Colonic mucosa (tissue), 4 donors: ENCODE results near the gene GTPBP6. TPM values are rescaled to one million over a fixed set of nuclear protein-coding genes. Genes with fewer than 3 reads are reported as not detected.

Experiments
- DNase-seq: peaks from one replicate; pipeline ENCODE4 v3.0.0-alpha.2; 2020
- H3K27ac ChIP-seq: fragments of 200-600 bp; one replicate; pipeline ENCODE4 v1.8.0; 2021
- H3K27me3 ChIP-seq: fragments of 200-600 bp; one replicate; pipeline ENCODE4 v1.8.0; 2021
- H3K36me3 ChIP-seq: fragments of 200-600 bp; one replicate; pipeline ENCODE4 v1.8.0; 2021
- H3K4me1 ChIP-seq: fragments of 200-600 bp; one replicate; pipeline ENCODE4 v1.8.0; 2021; ENCODE audit warnings: mild to moderate bottlenecking
- H3K4me3 ChIP-seq: fragments of 200-600 bp; one replicate; pipeline ENCODE4 v1.8.0; 2021
- H3K9ac ChIP-seq, 2 donors: one replicate each; pipeline ENCODE4 v1.7.0; 2013; ENCODE audit warnings: control low read depth in 2 of 2, low read depth in 2 of 2, low read length in 2 of 2
- H3K9me3 ChIP-seq: fragments of 200-600 bp; one replicate; pipeline ENCODE4 v1.8.0; 2021
- intact Hi-C: fragments of 100-400 bp; cut with DNase I; formaldehyde crosslinking; loops from one replicate; pipeline ENCODE4 v1.14.1; 2022
- total RNA-seq, 2 donors: library from RNA; stranded (reverse); fragmentation: NEBNext Ultra II Directional in 1 of 2; extraction: Animal tissue kit (Norgen Biotek cat#: 25700) in 1 of 2; gene quantifications; one replicate each; pipeline ENCODE4 v1.2.1, GENCODE V29; 2021
- TF ChIP-seq, protein P1 (sequence below): fragments of 200-600 bp; IDR thresholded peaks from one replicate; pipeline ENCODE4 v1.8.0; 2022; ENCODE audit warnings: antibody characterized with exemption, mild to moderate bottlenecking
- donor health status: healthy.
- donor health status: DM: no; HTN: no; CAD: no.
- donor health status: DM: no; HTN: no; CAD: no.

Gene GTPBP6
- total RNA-seq, 2 donors from 2014 or later: 44.4 to 81.1 TPM

- H3K36me3 ChIP-seq: no peaks in the 10 kb centered on the region
- H3K9me3 ChIP-seq: no peaks in the 10 kb centered on the region
Measured at GRCh38 chrX:338836-339400, 20.3 kb upstream of the GTPBP6 start.

DNA sequence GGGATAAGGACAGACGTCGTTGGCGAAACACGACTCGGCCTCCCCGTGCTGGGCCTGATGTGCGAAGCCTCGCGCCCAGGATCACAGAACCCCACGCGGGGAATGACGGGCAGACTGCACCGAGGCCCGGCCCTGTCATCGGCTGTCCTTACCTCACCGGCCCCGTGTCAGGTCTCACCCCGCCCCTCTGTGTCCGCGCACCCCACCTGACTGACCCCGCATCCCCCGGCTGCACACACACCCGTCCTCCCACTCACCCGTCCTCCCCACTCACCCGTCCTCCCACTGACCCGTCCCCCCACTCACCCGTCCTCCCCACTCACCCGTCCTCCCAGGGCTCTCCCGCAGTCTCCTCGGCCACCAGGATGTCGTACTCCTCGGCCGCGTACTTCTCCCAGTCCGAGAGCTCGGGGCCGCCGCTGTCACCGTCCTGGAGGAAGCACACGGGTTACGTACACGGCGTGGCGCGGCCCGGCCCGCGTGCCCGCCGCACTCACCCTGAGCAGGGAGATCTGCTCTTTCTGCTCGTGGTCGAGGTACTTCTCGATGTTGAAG, 19.8 kb upstream of the GTPBP6 start:
- no peak overlapping the region for H3K4me3 ChIP-seq
- intact Hi-C loops: no loop called here
- no peaks in the 10 kb centered on the region for H3K9me3 ChIP-seq
- H3K27me3 ChIP-seq: no peaks in the 10 kb centered on the region
- no peak for DNase-seq
- H3K9ac ChIP-seq: no peak overlapping the region
- H3K36me3 ChIP-seq: no peaks in the 10 kb centered on the region
- H3K27ac ChIP-seq: no peak overlapping the region
- TF ChIP-seq, protein P1, sequence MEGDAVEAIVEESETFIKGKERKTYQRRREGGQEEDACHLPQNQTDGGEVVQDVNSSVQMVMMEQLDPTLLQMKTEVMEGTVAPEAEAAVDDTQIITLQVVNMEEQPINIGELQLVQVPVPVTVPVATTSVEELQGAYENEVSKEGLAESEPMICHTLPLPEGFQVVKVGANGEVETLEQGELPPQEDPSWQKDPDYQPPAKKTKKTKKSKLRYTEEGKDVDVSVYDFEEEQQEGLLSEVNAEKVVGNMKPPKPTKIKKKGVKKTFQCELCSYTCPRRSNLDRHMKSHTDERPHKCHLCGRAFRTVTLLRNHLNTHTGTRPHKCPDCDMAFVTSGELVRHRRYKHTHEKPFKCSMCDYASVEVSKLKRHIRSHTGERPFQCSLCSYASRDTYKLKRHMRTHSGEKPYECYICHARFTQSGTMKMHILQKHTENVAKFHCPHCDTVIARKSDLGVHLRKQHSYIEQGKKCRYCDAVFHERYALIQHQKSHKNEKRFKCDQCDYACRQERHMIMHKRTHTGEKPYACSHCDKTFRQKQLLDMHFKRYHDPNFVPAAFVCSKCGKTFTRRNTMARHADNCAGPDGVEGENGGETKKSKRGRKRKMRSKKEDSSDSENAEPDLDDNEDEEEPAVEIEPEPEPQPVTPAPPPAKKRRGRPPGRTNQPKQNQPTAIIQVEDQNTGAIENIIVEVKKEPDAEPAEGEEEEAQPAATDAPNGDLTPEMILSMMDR: no peak
- H3K4me1 ChIP-seq: no peaks in the 10 kb centered on the region

More at GRCh38 chrX:338836-339400, 20.3 kb upstream of the GTPBP6 start:
- intact Hi-C loops: no loop called here
- TF ChIP-seq, protein P1: no peak
- H3K4me3 ChIP-seq: no peak overlapping the region
- H3K4me1 ChIP-seq: no peaks in the 10 kb centered on the region
- no peaks in the 10 kb centered on the region for H3K27me3 ChIP-seq
- H3K27ac ChIP-seq: no peak overlapping the region
- no peak overlapping the region for H3K9ac ChIP-seq
- no peak for DNase-seq

GRCh38 chrX:337331-337831, 18.8 kb upstream of the GTPBP6 start:
- no peak overlapping the region for H3K27ac ChIP-seq
- H3K9ac ChIP-seq: no peak overlapping the region
- no peak overlapping the region for H3K4me3 ChIP-seq
- no peaks in the 10 kb centered on the region for H3K9me3 ChIP-seq
- intact Hi-C loops: no loop called here
- H3K4me1 ChIP-seq: no peaks in the 10 kb centered on the region
- H3K27me3 ChIP-seq: no peaks in the 10 kb centered on the region
- no peaks in the 10 kb centered on the region for H3K36me3 ChIP-seq
- TF ChIP-seq, protein P1: no peak
- no peak for DNase-seq

DNA sequence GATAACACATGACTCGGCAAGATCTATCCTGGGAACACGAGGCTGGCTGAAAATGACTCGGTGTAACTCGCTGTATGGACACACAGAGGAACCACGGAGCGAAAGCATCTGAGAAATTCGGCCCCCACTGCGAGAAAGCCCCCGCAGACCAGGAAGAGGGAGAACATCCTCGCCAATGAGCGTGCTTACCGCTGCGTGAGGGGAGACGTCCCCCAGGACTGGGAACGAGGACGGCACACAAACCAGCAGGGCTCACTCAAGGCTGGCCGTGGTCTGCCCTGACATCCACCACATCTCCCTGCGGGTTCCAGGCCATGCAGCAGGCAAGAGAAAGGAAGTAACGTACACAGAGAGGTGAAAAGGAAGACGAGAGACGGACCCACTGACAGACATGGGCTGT, 17.6 kb upstream of the GTPBP6 start:
- no peaks in the 10 kb centered on the region for H3K36me3 ChIP-seq
- no peaks in the 10 kb centered on the region for H3K4me1 ChIP-seq
- no peak for DNase-seq
- H3K9ac ChIP-seq: no peak overlapping the region
- no peaks in the 10 kb centered on the region for H3K9me3 ChIP-seq
- no peak overlapping the region for H3K4me3 ChIP-seq
- H3K27me3 ChIP-seq: peaks cover 6% of the 10 kb centered on the region
- TF ChIP-seq, protein P1: no peak
- intact Hi-C loops: no loop called here
- no peak overlapping the region for H3K27ac ChIP-seq

DNA sequence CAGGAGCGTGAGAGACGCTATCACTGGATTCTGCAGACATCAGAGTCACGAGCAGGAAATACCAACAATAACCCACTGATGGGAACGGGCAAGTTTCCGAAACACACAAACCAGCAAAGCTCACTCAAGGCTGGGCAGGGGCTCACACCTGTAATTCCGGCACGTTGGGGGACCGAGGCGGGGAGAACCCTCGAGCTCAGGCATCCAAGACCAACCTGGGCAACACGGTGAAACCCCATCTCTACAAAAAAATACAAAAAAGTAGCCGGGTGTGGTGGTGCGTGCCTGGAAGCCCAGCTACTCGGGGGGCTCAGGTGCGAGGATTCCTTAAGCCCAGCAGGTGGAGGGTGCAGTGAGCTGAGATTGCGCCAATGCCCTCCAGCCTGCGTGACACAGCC, 17.2 kb upstream of the GTPBP6 start:
- intact Hi-C loops: no loop called here
- Histone ChIP-seq H3K27ac (no peak overlapping the region), H3K9me3 (no peaks in the 10 kb centered on the region), H3K4me1 (no peaks in the 10 kb centered on the region), H3K9ac (no peak overlapping the region), H3K36me3 (no peaks in the 10 kb centered on the region), H3K4me3 (no peak overlapping the region), H3K27me3 (peaks cover 11% of the 10 kb centered on the region)
- TF ChIP-seq, protein P1: no peak
- no peak for DNase-seq
